Neural progenitor cell (in vitro differentiated cells): ENCODE data around the gene ZNF184.

Experiments
- EZH2 ChIP-seq: fragments of 200-600 bp; sonication (generic); IDR thresholded peaks from 2 replicates; pipeline ENCODE4 v1.6.1; 2017; ENCODE audit warnings: antibody characterized with exemption, mild to moderate bottlenecking, moderate library complexity
- EZH2phosphoT487 ChIP-seq: fragments of 200-600 bp; sonication (generic); IDR thresholded peaks from 2 replicates; pipeline ENCODE4 v1.6.1; 2017; ENCODE audit warnings: antibody characterized with exemption
- TF ChIP-seq, protein P1 (sequence below): fragments of 200-600 bp; sonication (generic); IDR thresholded peaks from 2 replicates; pipeline ENCODE4 v1.5.1; 2017; ENCODE audit warnings: antibody characterized with exemption, mild to moderate bottlenecking

DNA sequence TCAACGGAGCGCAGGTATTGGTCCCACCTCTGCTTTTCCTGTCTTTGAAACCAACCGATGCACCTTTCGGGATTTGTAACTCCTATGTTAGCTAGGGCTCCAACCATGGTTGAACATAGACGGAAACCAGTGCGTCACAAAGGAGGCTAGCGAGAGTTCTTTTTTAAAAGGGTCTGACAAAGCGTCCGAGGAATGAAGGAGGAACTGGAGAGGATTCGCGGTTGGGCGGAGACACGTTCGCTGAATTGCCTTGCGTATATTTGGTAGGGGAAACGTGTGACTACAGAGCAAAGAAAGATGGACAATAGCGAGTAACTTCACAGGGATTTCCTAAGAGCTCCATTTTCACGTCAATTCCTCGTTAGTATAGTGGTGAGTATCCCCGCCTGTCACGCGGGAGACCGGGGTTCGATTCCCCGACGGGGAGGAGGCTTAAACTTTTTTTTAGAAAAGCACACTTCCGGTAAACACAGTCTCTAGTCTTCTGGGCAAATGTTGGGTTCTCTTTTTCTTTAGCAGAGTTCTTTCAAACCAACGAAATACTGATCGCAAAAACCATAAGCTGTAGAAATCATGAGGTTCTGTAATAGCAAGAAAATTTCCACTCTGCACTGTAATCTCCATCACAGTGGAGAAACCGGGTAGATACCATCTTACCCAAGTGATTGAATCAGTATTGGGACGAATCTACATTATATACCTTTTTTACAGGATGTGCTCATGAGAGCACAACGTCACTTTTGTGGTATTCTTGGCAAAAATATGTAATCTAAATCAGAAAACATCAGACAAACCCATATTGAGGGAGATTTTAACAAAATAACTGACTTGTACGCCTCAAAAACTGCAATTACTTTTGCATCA is 6.6 kb upstream of the ZNF184 start:
- TF ChIP-seq, protein P1, sequence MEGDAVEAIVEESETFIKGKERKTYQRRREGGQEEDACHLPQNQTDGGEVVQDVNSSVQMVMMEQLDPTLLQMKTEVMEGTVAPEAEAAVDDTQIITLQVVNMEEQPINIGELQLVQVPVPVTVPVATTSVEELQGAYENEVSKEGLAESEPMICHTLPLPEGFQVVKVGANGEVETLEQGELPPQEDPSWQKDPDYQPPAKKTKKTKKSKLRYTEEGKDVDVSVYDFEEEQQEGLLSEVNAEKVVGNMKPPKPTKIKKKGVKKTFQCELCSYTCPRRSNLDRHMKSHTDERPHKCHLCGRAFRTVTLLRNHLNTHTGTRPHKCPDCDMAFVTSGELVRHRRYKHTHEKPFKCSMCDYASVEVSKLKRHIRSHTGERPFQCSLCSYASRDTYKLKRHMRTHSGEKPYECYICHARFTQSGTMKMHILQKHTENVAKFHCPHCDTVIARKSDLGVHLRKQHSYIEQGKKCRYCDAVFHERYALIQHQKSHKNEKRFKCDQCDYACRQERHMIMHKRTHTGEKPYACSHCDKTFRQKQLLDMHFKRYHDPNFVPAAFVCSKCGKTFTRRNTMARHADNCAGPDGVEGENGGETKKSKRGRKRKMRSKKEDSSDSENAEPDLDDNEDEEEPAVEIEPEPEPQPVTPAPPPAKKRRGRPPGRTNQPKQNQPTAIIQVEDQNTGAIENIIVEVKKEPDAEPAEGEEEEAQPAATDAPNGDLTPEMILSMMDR = no peak
- TF ChIP-seq EZH2 (no peak), EZH2phosphoT487 (no peak)
